Hippocampal formation (tissue), 2 donors: ENCODE results near the gene BACE2.
A peak's percentile ranks its signal among the peaks of the same experiment; 100 is the strongest.

Source experiments
- DNase-seq, 2 donors: peaks; one replicate each; lab custom pipeline; 2025; lab: John Stamatoyannopoulos, UW

Gene BACE2

DNA sequence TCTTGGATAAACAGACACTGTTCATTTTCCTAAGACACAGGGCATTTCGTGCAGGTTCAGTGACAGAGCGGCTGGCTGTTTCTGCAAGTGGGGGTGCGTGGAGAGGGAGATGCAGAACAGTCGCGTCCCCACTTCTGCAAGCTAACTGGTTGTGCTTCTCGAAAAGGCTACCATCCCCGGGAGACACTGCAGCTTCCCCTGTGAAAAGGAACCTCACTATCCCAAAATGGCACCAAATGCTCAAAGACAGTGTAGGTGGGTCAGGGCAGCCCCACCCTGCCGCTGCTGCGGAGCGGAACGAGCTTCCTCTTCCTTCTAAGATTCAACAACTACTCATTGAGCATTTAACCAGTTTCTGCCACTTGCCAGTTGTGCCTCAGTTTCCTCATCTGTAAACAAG is 19.2 kb upstream of the BACE2 start:
- no peak for DNase-seq

DNA sequence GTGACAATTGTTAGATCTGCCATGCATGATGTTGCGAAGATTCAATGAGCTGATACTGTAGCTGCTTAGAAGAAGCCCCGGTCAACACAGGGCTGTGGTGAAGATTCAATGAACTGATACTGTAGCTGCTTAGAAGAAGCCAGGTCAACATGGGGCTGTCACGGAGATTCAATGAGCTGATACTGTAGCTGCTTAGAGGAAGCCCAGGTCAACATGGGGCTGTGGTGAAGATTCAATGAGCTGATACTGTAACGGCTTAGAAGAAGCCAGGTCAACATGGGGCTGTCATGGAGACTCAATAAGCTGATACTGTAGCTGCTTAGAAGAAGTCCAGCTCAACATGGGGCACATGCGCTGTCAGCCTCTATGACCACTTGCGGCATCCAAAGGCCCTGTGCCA is 18.8 kb upstream of the BACE2 start:
- DNase-seq, result no peak

DNA sequence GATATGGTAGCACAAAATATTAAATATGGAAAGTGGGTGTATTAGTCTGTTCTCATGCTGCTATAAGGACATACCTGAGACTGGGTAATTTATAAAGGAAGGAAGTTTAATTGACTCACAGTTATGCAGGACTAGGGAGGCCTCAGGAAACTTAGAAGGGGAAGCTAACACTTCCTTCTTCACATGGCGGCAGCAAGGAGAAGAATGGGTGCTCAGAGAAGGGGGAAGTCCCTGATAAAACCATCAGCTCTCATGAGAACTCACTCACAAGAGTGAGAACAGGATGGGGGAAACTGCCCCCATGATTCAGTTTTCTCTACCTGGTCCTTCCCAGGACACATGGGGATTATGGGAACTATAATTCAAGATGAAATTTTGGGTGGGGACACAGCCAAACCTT is 15.8 kb upstream of the BACE2 start:
- DNase-seq, result no peak

- DNase-seq, result no peak
Observed at GRCh38 chr21:41153443-41153842, 14.5 kb upstream of the BACE2 start.

DNA sequence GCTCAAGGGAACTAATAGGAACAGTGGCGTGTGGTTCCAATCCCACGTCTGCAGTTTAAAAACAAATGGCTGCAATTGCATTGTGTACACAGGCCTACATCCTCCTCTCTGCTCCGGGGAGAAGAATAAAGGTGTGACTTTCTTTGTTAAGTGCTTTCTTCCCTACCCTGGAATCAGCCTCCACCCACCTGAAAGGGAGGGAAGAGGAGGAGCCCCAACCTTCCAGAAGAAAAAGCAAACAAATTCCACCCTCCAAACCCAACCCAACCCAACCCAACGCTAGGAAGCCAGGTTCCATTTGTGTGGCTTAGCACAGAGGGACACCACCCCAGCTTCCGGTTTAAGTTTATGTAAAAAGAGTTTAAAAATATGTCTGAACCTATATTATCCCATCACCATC is 11.8 kb upstream of the BACE2 start:
- DNase-seq, result no peak

- DNase-seq, result no peak
Observed at GRCh38 chr21:41158026-41158425, 9.9 kb upstream of the BACE2 start.

GRCh38 chr21:41160036-41160435 is 7.9 kb upstream of the BACE2 start:
- no peak for DNase-seq

DNA sequence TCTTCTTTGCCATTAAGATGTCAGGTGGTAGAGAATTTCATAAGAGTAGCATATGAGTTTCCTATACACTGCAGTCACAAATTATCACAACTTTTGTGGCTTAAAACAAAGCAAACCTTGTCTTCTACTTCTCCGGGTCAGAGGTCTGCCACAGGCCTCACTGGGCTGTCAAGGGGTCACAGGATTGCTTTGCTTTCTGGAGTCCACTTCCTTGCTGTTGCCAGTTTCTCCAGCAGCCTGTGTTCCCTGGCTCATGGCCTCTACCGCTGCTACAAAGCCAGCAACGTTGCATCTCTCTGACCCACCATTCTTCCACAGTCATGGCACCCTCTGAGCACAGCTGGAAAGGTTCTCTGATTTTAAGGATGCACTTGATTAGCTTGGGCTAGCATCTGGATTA is 6.5 kb upstream of the BACE2 start:
- DNase-seq, result no peak

- no peak for DNase-seq
Observed at GRCh38 chr21:41162096-41162495, 5.9 kb upstream of the BACE2 start.

DNA sequence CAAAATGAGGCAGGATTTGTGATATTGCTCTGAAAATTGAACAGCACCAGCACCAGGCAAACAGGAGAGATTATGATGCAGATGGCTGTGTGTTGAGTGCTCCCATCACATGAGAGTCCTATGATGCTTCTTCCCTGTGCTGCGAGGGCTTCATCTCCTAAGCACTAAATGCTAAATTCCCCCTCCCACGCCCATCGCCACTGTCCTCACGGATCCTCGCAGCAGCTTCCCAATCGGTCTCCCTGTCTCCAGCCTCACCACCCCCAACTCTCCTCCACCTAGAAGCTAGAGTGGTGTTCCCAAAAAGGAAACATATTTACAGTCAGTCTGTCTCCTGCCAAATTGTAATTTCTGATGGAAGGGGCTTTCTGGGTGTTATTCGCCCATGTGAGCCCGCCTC is 4.9 kb upstream of the BACE2 start:
- no peak for DNase-seq

DNA sequence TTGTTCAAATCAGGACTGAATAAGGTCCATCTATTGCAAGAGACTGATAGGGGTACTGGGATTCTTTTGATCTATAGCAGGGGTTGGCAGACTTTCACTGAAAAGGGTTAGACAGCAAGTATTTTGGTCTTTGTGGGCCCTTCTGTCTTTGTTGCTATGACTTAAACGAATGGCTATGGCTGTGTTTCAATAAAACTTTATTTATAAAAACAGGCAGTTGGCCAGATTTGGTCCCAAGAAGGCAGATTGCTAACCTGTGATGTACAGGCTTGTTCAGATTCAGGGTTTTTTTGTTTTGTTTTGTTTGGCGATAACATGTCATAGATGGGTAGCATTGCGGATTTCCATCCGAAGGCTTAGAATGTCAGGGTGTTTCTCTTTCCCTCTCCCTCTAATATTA is 3.9 kb upstream of the BACE2 start:
- no peak for DNase-seq

- DNase-seq, result no peak
Observed at GRCh38 chr21:41164981-41165655, 2.8 kb upstream of the BACE2 start.

GRCh38 chr21:41166884-41167283 is 1.1 kb upstream of the BACE2 start:
- no peak for DNase-seq

- DNase-seq, result peak; percentile 4 to 10
Observed at GRCh38 chr21:41168391-41169257, 664 bp downstream of the BACE2 start.

DNA sequence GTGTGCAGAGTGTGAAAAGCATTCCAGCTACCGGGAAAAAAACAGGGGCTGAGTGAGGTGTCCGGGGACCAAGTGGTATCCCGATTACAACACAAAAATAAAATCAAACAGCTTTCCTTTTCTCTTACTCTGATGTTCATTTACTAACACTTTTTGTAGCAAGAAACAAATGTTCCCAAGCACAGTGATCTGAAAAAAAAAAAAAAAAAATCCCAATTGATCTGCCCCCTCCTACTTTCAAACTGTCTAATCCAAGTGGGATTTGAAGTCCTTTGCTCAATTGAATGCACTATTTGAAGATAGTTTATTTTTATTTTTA is 1.3 kb downstream of the BACE2 start:
- DNase-seq, result no peak

- no peak for DNase-seq
Observed at GRCh38 chr21:41169701-41170100, 1.7 kb downstream of the BACE2 start.

DNA sequence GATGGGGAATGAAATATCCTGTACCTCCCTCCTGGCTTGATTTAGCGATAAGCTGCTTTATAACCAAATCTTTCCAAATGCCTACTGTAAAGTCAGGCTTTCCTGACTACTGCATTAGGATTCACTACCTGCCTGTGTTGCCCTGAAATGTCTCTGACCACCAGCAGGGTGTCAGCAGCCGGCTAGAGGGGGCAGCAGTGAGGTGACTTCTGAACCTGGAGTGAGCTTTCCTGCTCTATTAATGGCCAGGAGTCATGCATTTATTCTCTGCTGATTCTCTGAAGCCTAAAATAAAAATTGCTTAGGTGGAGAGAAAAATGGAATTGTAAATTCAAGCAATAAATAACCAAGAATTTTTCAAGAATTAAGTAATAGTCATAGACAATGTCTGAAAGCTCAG is 2.5 kb downstream of the BACE2 start:
- no peak for DNase-seq

- no peak for DNase-seq
Observed at GRCh38 chr21:41170859-41171609, 3.1 kb downstream of the BACE2 start.

DNA sequence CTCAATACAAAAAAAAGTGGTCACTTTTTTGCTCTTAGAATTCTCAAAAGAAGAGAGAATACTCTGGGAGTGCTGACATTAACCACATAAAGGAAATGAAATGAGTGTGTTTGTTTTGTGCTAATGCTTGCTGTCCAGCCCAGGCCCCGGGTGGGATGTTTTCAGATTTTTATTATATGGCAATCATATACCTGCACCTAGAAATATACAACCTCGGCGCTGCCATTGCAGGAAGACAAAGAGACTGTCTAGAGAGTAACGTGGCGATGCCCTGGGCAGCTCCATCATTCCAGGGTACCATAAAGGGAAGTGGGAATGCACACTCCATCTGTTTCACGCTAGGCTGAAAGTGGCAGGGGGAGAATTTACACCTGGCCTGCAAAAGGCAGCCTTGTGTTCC is 7.1 kb downstream of the BACE2 start:
- DNase-seq, result no peak

GRCh38 chr21:41176846-41177245 is 8.9 kb downstream of the BACE2 start:
- no peak for DNase-seq

DNA sequence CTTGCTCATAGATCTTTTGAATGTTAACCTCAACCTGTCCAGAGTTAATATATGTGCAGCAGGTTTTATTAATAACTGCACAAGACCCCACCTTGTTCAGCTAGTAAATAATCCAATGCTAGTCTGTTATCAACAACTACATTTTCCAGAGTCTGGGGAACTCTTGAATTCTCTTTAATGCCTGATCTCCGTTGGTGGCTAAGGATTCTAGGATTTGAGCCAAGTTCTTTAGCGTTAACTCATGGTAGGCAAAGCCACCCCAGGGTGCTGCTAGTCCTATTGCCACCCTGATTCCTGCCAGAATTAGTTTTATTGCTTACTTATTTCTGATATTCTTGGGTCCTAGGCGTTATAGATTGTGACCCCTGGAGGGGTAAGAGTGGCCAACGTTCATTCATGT is 12.8 kb downstream of the BACE2 start:
- DNase-seq, result no peak

DNA sequence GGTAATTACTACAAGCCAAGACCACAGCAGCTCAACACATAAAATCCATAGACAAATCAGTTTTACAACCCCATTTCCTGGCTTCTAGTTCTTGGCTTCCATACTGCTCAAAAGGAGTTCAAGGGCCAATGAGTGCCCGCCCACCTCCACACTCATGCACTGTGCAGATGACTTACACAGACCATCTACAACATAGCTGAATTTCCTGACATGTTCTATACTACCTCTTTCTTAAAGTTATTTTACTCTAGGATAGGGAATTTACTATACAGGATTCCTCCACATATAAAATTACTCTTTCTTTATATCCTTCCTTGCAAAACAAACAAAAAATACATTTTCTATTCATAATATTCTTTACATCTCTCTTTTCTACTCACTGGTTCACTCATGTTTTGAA is 14.6 kb downstream of the BACE2 start:
- DNase-seq, result no peak

DNA sequence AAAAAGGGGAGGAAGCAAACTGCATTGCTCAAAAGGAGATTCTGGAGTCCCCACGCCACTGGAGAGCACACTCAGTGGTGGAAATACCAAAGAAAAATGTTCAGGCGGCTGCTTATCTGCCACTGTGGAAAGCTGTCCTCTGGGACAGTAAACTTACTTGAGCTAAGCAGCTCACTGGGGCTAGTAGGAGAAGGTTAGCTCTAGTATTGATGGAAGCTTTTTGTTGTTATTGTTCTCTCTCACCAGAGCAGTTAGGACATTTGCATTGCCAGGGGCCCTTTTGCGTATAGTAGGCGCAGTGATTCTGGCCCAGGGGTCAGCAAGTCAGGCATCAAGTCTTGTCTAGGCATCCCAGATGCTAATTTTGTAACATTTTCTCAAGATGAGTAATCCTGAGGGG is 15.6 kb downstream of the BACE2 start:
- no peak for DNase-seq
